Panc1 (cell line): ENCODE data around the gene VAMP3. TPM values are rescaled to one million over a fixed set of nuclear protein-coding genes. Genes with fewer than 3 reads are reported as not detected.

Experiments used
- ATAC-seq: fragments of 200-7000 bp; cut with Tn5 transposase; 2 replicates; pipeline ENCODE4 v1.9.1; 2020; ENCODE audit warnings: mild to moderate bottlenecking, moderate library complexity
- BruUV-seq: library from RNA; stranded (reverse); fragments of 400-500 nt; replicated peaks from 2 replicates; lab custom pipeline; 2021; lab: Mats Ljungman, UMichigan
- CTCF ChIA-PET: fragments of 300-600 bp; sonication (Branson Sonifier 250); formaldehyde crosslinking; loops from one replicate; lab custom pipeline; 2022; ENCODE audit warnings: antibody characterized with exemption; lab: Charles Lee
- POLR2A ChIA-PET: fragments of 300-600 bp; sonication (Branson Sonifier 250); formaldehyde crosslinking; loops from one replicate; lab custom pipeline; 2022; ENCODE audit warnings: antibody characterized with exemption; lab: Charles Lee
- DNase-seq: peaks from one replicate; pipeline ENCODE4 v3.0.0-alpha.2; 2010; ENCODE audit warnings: low read depth, low spot score
- H3K27ac ChIP-seq: 2 replicates; pipeline ENCODE4 v1.5.1; 2011; ENCODE audit warnings: mild to moderate bottlenecking, low read length, inconsistent platforms
- H3K27me3 ChIP-seq: fragments of 200-500 bp; sonication (Bioruptor generic); 2 replicates; pipeline ENCODE4 v1.6.0; 2014; ENCODE audit warnings: low read length, inconsistent platforms; ENCODE audit not compliant: control insufficient read depth, insufficient read depth
- H3K36me3 ChIP-seq: fragments of 200-500 bp; sonication (Bioruptor generic); 2 replicates; pipeline ENCODE4 v1.5.1; 2014; ENCODE audit warnings: inconsistent platforms, mild to moderate bottlenecking, low read length, moderate library complexity; ENCODE audit not compliant: control insufficient read depth, insufficient read depth
- H3K4me1 ChIP-seq: 2 replicates; pipeline ENCODE4 v1.5.1; 2011; ENCODE audit warnings: inconsistent platforms, mild to moderate bottlenecking, low read length, moderate library complexity; ENCODE audit not compliant: control insufficient read depth, insufficient read depth
- H3K4me3 ChIP-seq, 2 experiments: 2 replicates each; pipeline ENCODE4 v1.5.1; 2011 to 2012; ENCODE audit warnings: low read depth in 2 of 2, low read length in 2 of 2, mild to moderate bottlenecking in 2 of 2, inconsistent platforms in 1 of 2, moderate library complexity in 1 of 2
- H3K9me3 ChIP-seq: fragments of 200-500 bp; sonication (Bioruptor generic); 2 replicates; pipeline ENCODE4 v1.5.1; 2014; ENCODE audit warnings: low read depth, mild to moderate bottlenecking, inconsistent platforms, low read length, moderate library complexity; ENCODE audit not compliant: control insufficient read depth, insufficient read depth
- POLR2AphosphoS5 ChIP-seq: IDR thresholded peaks from 2 replicates; pipeline ENCODE4 v1.6.1; 2012; ENCODE audit warnings: mild to moderate bottlenecking, low read depth, low read length, moderate library complexity
- SIN3A ChIP-seq: IDR thresholded peaks from 2 replicates; pipeline ENCODE4 v1.6.1; 2012; ENCODE audit warnings: low read depth, mild to moderate bottlenecking, low read length, moderate library complexity, borderline replicate concordance; ENCODE audit not compliant: insufficient read depth
- TCF7L2 ChIP-seq: IDR thresholded peaks from 2 replicates; pipeline ENCODE4 v1.6.1; 2011; ENCODE audit warnings: mild to moderate bottlenecking, low read depth, low read length, inconsistent platforms
- in situ Hi-C: cut with HindIII; loops from 2 replicates; pipeline ENCODE4 v1.10.0; 2016; ENCODE audit warnings: low sequenced_read_pairs, low pct_unique_long_range_greater_than_20kb
- intact Hi-C: fragments of 100-400 bp; cut with micrococcal nuclease; formaldehyde crosslinking; loops from one replicate; pipeline ENCODE4 v1.10.0; 2022; ENCODE audit not compliant: unreplicated experiment
- total RNA-seq: library from RNA; stranded (reverse); gene quantifications from one replicate; pipeline ENCODE4 v1.2.1, GENCODE V29; 2021; ENCODE audit not compliant: unreplicated experiment
- TF ChIP-seq, protein P1 (sequence below), 2 experiments: IDR thresholded peaks; 2 replicates each; pipeline ENCODE4 v1.6.1; 2011 to 2012; ENCODE audit warnings: low read depth in 2 of 2, control low read depth in 1 of 2, low read length in 1 of 2, mild to moderate bottlenecking in 1 of 2, moderate library complexity in 1 of 2; ENCODE audit not compliant: insufficient read depth in 1 of 2
- TF ChIP-seq, protein P2 (sequence below): fragments of 450-650 bp; IDR thresholded peaks from 2 replicates; pipeline ENCODE4 v1.5.1; 2017; ENCODE audit warnings: mild to moderate bottlenecking

Gene VAMP3
- total RNA-seq, 1 experiment from 2014 or later: 106 TPM

DNA sequence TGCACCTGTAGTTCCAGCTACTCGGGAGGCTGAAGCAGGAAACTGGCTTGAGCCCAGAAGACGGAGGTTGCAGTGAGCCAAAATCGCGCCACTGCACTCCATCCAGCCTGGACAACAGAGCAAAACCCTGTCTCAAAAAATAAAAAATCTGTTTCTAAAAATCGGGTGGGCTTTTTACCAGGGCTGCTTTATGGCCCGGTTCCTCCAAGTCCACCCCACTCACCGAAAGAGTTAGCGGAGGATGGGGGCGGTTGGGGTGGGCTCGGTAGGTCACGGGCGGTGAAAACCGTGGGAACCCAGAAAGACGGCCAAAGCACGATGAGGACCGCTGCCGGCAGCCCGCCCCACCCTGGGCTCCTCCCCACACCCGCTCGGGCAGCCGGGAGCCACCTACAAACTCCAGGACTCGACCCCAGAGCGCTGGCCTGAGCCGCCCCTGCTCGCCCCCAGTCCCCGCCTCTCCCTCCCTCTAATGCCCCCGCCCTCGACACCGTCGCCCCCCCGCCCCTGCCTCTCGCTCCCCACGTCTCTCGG lies 12.1 kb downstream of the VAMP3 start:
- TF ChIP-seq TCF7L2 (no peak), POLR2AphosphoS5 (no peak; the same call in 1 of the 2 replicates), SIN3A (no peak)
- TF ChIP-seq, protein P1, sequence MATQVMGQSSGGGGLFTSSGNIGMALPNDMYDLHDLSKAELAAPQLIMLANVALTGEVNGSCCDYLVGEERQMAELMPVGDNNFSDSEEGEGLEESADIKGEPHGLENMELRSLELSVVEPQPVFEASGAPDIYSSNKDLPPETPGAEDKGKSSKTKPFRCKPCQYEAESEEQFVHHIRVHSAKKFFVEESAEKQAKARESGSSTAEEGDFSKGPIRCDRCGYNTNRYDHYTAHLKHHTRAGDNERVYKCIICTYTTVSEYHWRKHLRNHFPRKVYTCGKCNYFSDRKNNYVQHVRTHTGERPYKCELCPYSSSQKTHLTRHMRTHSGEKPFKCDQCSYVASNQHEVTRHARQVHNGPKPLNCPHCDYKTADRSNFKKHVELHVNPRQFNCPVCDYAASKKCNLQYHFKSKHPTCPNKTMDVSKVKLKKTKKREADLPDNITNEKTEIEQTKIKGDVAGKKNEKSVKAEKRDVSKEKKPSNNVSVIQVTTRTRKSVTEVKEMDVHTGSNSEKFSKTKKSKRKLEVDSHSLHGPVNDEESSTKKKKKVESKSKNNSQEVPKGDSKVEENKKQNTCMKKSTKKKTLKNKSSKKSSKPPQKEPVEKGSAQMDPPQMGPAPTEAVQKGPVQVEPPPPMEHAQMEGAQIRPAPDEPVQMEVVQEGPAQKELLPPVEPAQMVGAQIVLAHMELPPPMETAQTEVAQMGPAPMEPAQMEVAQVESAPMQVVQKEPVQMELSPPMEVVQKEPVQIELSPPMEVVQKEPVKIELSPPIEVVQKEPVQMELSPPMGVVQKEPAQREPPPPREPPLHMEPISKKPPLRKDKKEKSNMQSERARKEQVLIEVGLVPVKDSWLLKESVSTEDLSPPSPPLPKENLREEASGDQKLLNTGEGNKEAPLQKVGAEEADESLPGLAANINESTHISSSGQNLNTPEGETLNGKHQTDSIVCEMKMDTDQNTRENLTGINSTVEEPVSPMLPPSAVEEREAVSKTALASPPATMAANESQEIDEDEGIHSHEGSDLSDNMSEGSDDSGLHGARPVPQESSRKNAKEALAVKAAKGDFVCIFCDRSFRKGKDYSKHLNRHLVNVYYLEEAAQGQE (IDR thresholded peaks at IDR 0.05; ENCODE audit: insufficient read depth in 1 of 2, low read depth in 2 of 2, low read length in 1 of 2): no peak
- TF ChIP-seq, protein P2, sequence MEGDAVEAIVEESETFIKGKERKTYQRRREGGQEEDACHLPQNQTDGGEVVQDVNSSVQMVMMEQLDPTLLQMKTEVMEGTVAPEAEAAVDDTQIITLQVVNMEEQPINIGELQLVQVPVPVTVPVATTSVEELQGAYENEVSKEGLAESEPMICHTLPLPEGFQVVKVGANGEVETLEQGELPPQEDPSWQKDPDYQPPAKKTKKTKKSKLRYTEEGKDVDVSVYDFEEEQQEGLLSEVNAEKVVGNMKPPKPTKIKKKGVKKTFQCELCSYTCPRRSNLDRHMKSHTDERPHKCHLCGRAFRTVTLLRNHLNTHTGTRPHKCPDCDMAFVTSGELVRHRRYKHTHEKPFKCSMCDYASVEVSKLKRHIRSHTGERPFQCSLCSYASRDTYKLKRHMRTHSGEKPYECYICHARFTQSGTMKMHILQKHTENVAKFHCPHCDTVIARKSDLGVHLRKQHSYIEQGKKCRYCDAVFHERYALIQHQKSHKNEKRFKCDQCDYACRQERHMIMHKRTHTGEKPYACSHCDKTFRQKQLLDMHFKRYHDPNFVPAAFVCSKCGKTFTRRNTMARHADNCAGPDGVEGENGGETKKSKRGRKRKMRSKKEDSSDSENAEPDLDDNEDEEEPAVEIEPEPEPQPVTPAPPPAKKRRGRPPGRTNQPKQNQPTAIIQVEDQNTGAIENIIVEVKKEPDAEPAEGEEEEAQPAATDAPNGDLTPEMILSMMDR: no peak
- CTCF ChIA-PET: no interaction called here
- Histone ChIP-seq H3K4me3 (peak overlapping the region; percentile 56 to 64), H3K27me3 (no peaks in the 10 kb centered on the region), H3K9me3 (no peaks in the 10 kb centered on the region), H3K36me3 (peaks cover 18% of the 10 kb centered on the region), H3K4me1 (peaks cover 16% of the 10 kb centered on the region), H3K27ac (peak overlapping the region; percentile 83)
- ATAC-seq (peak; percentile 81), DNase-seq (no peak)
- no TSS peak for BruUV-seq
- intact Hi-C loops: no loop called here
- POLR2A ChIA-PET: no interaction called here
- in situ Hi-C loops: no loop called here

DNA sequence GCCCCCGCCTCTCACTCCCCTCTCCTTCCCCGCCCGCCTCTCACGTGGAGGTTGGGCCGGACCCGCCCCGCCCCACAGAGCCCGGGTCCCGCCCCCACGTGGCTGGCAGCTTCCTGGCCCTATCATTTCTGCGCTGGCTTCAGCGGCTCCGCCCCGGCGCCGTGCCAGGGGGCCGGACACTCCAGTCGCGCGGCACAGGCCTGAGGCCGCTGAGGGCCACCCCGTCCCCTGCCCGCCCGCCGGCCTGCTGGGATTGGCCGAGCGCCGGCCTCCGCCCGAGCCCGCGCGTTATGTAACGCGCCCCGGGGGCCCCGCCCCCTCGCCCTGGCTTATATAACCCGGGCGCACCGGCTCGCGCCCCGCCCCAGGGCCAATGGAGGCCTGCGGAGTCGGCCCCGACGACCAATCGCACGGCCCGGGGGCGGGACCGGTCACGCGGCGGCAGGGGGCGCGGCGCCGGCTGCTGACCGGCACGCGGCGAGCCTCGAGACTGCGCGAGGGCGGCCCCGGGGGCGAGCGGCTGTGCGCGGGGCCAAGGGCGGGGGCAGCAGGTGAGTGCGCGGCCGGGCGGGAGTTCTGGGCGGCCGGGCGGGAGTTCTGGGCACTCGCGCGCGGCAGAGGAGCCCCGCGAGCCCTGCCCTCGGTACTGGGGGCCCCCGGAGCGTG lies 12.9 kb downstream of the VAMP3 start, which contains the start of gene PER3:
TSS of gene PER3 (plus strand) at position 466 of the 666 bp plus-strand sequence. CDS start 587 bp downstream, outside the sequence.
- Histone ChIP-seq H3K27ac (peak within 1 kb of the TSS; percentile 83), H3K9me3 (no peaks in the 10 kb centered on the region), H3K27me3 (no peaks in the 10 kb centered on the region), H3K4me3 (peak within 1 kb of the TSS; percentile 65 to 66), H3K36me3 (peaks cover 16% of the 10 kb centered on the region), H3K4me1 (peaks cover 16% of the 10 kb centered on the region)
- no peak for TF ChIP-seq TCF7L2
- TF ChIP-seq SIN3A: no peak; the same call in 1 of the 2 replicates
- TF ChIP-seq, protein P1 (IDR thresholded peaks at IDR 0.05; ENCODE audit: insufficient read depth in 1 of 2, low read depth in 2 of 2, low read length in 1 of 2): no peak
- TF ChIP-seq POLR2AphosphoS5: no peak
- TF ChIP-seq, protein P2: no peak
- intact Hi-C loops: no loop called here
- in situ Hi-C loops: no loop called here
- ATAC-seq: peak; percentile 96
- CTCF ChIA-PET: no interaction called here
- no TSS peak for BruUV-seq
- DNase-seq: peak; percentile 83
- POLR2A ChIA-PET: no interaction called here
